HG03064 (cell line): ENCODE measurements around the gene PRRX1.

Experiments
- ATAC-seq: cut with Tn5 transposase; IDR thresholded peaks from one replicate; pipeline ENCODE4 v1.9.1; 2021; ENCODE audit warnings: low read depth; ENCODE audit not compliant: unreplicated experiment

PRRX1 gene

GRCh38 chr1:170686291-170686690, 22.4 kb downstream of the PRRX1 start:
- no peak for ATAC-seq

GRCh38 chr1:170687621-170688020, 23.7 kb downstream of the PRRX1 start:
- no peak for ATAC-seq

GRCh38 chr1:170691258-170691657, 27.3 kb downstream of the PRRX1 start:
- no peak for ATAC-seq

- no peak for ATAC-seq
Observed at GRCh38 chr1:170692866-170693575, 29.1 kb downstream of the PRRX1 start.

- ATAC-seq = no peak
Observed at GRCh38 chr1:170694172-170694926, 30.4 kb downstream of the PRRX1 start.

- ATAC-seq = no peak
Observed at GRCh38 chr1:170695955-170696590, 32.1 kb downstream of the PRRX1 start.

- no peak for ATAC-seq
Observed at GRCh38 chr1:170696591-170697290, 32.8 kb downstream of the PRRX1 start.

GRCh38 chr1:170697316-170697715, 33.4 kb downstream of the PRRX1 start:
- no peak for ATAC-seq

- ATAC-seq = no peak
Observed at GRCh38 chr1:170698301-170699275, 34.7 kb downstream of the PRRX1 start.

- ATAC-seq = no peak
Observed at GRCh38 chr1:170699696-170700095, 35.8 kb downstream of the PRRX1 start.

- ATAC-seq = no peak
Observed at GRCh38 chr1:170700842-170701615, 37.1 kb downstream of the PRRX1 start.

- no peak for ATAC-seq
Observed at GRCh38 chr1:170701962-170702361, 38.0 kb downstream of the PRRX1 start.

- no peak for ATAC-seq
Observed at GRCh38 chr1:170703591-170703990, 39.7 kb downstream of the PRRX1 start.

GRCh38 chr1:170704256-170704655, 40.3 kb downstream of the PRRX1 start:
- ATAC-seq = no peak

GRCh38 chr1:170705981-170706380, 42.0 kb downstream of the PRRX1 start:
- no peak for ATAC-seq

- no peak for ATAC-seq
Observed at GRCh38 chr1:170707117-170707516, 43.2 kb downstream of the PRRX1 start.

- ATAC-seq = no peak
Observed at GRCh38 chr1:170707959-170708655, 44.2 kb downstream of the PRRX1 start.

- ATAC-seq = no peak
Observed at GRCh38 chr1:170711682-170712081, 47.8 kb downstream of the PRRX1 start.

GRCh38 chr1:170714163-170714562, 50.2 kb downstream of the PRRX1 start:
- no peak for ATAC-seq
